Hippocampal formation (tissue), 2 donors: ENCODE results near the gene TMEM132A.

Experiments
- DNase-seq, 2 donors: peaks; one replicate each; lab custom pipeline; 2025; lab: John Stamatoyannopoulos, UW

Gene TMEM132A

DNA sequence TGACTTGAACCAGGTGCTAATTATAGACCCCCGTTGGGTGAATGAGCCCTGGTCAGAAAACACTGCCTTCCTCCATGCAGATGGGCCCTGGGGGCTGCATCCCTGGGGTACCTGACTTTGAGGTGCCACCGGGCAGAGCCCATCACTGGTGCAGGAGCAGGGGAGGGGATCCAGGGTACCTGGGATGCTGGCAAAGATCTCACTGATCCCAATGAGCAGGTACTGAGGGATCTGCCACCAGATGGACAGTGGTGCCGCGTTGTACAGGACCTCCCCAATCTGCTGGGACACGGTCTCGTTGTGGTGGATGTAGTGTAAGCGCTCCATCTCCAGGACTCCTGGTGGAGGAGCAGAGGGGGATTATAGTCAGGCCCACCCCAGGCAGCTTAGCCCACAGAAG is 15.0 kb downstream of the TMEM132A start:
- no peak for DNase-seq

DNA sequence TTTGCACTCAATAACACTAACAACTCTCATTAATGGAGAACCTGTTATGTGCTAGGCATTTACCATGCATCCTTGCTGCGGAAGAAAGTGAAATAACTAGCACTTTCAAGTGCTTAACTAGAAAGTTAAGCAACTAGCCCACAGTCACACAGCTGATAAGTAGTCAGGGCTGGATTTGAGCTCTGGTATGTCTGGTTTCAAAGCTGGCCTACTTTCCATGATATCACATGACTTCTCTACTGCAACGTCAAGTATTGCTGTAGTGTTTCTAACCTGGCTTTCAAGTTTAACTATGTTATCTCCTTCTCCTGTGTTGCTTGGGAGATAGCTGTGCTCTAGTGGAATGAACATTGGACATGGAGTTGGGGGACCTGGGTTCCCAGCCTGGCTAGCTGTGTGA is 15.6 kb downstream of the TMEM132A start:
- DNase-seq, result no peak

GRCh38 chr11:60941371-60942119 is 17.3 kb downstream of the TMEM132A start:
- DNase-seq, result no peak

DNA sequence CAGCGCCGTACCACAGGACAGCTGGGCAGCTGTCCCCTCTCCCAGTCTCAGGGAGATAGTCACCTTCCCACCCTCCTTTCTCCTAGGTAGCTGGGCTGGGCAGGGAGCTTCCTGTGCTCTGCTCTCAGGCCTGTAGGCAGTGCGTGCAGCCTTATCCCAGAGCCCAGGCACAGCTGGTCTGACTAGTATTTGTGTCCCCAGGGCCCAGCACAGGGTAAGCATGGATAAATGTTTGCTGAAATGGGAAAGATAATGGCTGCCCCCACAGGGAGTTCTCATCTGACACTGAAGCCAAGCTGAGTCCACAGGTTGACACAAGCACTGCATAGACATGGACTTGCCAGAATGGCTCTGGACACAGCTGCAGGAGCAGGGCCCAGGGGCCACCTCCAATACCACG is 18.0 kb downstream of the TMEM132A start:
- DNase-seq, result no peak

- DNase-seq, result no peak
Measured at GRCh38 chr11:60942970-60943565, 18.8 kb downstream of the TMEM132A start.

DNA sequence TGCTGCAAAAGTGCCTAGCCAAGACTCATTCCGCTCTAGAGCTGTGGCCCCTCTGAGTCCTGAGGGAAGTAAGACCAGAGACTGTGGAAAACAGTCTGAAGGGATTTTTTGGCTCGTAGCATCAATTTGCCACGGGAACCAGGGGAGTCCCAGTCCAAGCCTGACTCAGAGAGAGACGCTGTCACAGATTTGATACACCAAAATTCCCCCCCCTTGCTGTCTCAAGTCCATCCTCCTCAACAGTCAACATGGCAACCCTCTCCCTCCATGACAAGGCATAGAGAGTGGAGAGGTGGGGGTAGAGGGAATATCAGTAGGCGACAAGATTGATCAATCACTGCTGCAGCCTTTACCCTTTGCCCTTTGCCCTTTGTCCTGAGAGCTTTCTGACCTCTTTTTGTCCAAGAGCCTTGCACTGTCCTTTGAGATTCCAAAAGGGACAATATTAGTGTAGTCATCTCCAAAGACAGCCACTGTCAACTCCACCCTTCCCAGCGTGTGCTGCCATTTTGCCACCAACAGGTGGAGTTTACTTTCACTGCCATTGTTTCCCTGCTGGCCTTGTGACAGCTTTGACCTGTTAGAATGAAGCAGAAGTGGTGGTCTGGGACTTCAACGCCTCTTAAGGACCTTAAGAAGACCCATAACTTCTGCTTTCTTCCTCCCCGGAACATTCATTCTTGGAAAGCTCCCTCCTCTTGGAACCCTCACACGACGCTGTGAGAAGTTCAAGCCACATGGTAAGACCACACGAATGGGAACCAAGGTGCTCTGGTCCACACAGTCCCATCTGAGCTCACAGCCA is 20.4 kb downstream of the TMEM132A start:
- DNase-seq, result no peak

DNA sequence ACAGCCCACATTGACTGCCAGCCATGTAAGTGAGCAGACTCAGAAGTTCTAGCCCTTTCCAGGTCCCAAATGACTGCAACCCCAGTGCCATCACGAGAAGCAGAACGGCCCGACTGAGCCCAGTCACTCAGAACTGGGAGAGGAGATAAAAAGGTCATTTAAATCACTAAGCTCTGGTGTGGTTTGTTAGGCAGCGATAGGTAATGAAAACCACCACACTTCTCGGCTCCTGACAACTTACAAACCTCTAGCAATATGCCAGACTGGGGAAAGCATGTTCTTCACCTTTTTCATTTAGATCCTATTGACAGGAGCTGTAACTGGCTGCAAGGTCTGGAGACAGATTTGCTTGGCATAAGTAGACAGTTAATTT is 21.0 kb downstream of the TMEM132A start:
- no peak for DNase-seq

- DNase-seq, result no peak
Measured at GRCh38 chr11:60946601-60947264, 22.5 kb downstream of the TMEM132A start.

DNA sequence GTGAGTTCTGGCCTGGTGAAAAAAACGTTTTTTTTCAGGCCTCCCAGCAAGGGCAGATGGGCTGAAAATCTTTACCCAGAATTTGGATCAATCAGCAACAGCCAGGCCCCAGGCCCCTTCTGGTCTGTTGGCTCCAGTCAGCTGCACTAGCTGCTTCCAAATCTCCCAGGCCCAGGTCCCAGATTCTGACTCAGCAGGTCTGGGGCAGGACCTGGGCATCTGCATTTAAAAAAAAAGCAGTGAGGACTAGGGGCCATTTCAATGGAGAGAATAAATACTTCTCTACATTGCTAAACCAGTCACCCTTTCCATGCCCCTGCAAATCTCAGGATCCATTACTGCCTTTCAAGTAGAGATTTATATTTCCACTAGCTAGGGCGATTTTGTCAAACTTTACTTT is 23.4 kb downstream of the TMEM132A start:
- DNase-seq, result peak in 1 of 2 donors; percentile 54

DNA sequence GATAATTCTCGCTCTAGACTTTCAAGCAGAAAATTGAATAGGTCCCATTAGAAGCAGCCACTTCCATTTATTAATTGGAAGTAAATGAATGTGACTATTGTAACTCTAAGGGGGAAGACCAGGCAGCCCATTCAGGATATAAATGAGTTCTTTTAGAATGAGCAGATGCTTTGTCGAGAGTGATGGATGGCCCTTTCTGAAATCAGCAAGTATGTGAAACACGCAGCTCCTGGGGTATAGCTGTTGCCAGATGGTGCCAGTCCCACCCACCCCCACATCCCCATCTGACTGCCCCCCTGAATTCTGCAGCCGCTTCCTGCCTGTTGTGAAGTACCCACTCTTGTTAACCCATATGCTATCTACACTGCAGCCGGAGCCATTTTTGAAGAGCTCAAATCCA is 24.0 kb downstream of the TMEM132A start:
- no peak for DNase-seq

- DNase-seq, result no peak
Measured at GRCh38 chr11:60950024-60950423, 25.8 kb downstream of the TMEM132A start.

DNA sequence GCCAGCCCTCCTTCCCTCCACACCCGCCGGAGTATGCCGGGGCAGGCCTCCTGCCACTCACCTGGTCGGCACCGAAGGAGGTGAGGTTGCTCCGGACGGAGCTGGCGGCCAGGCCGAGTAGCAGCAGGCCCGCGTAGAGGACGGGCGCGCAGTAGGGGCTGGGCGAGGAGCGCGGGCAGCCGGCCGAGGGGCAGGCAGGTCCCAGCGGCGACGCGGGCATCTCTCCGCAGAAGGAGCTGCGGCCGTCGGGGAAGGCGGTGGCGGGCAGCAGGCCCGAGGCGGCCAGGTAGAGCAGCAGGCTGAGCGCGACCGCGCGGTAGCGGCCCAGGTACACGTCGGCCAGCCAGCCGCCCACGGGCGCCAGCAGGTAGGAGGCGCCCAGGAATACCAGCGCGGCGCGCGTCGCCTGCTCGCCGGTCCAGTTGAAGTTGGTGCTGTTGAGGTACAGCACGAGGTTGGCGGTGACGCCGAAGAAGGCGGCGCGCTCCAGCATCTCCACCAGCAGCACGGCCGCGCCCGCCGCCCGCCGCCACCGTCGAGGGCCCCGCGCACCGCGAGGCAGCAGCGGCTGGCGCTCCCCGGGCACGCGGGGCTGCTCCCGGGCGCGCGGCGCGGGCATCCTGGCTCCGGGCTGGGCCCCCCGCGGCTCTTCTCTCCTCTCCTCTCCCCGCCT is 26.8 kb downstream of the TMEM132A start:
- DNase-seq, result no peak

- no peak for DNase-seq
Measured at GRCh38 chr11:60951606-60951903, 27.3 kb downstream of the TMEM132A start.

- DNase-seq, result peak in 1 of 2 donors; percentile 38
Measured at GRCh38 chr11:60951904-60952741, 27.9 kb downstream of the TMEM132A start, which contains the start of gene SLC15A3. Gene SLC15A3 (minus strand): TSS chr11:60952176. CDS start chr11:60951551, 625 bp downstream.

- DNase-seq, result no peak
Measured at GRCh38 chr11:60952742-60953170, 28.5 kb downstream of the TMEM132A start.

DNA sequence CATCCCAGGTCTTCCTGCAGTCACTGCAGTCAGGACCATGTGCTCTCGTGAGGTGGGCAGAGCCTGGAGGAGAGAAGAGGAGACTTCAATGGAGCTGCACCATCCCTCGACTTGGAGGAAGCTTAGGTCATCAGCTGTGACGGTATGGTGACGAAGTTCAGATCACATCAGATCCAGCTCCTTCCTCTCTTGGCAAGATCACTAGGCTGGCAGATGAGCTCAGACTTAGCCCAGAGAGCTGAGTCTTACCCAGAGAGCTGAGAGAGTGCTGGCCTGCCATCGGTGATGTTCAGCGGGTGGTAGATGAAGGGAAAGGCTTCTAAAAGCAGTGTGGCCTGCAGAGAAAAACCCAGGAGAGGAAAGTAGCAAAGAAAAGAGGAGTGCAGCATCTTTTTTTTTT is 29.5 kb downstream of the TMEM132A start:
- no peak for DNase-seq

GRCh38 chr11:60954421-60954820 is 30.2 kb downstream of the TMEM132A start:
- DNase-seq, result no peak

DNA sequence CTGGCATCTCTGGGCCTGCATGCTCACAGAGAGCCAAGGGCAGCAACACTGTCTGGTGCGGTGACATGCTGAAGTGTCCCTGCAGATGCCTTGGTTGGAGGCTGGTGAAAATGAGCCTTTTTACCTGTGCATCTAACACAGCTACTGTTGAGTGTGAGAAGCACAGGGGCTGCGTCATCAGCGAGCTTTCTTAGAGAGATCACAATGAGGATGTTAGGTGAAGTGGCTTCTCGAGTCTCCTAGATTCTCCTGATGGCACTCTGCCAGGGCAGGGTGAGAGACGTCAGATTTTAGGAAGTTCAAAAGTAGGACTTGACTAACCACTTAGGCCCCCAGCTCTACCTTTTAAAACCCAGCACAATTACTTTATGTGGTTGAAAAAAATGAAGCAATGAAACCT is 31.3 kb downstream of the TMEM132A start:
- no peak for DNase-seq

GRCh38 chr11:60957188-60957587 is 32.9 kb downstream of the TMEM132A start:
- no peak for DNase-seq

GRCh38 chr11:60959431-60959830 is 35.2 kb downstream of the TMEM132A start:
- no peak for DNase-seq

DNA sequence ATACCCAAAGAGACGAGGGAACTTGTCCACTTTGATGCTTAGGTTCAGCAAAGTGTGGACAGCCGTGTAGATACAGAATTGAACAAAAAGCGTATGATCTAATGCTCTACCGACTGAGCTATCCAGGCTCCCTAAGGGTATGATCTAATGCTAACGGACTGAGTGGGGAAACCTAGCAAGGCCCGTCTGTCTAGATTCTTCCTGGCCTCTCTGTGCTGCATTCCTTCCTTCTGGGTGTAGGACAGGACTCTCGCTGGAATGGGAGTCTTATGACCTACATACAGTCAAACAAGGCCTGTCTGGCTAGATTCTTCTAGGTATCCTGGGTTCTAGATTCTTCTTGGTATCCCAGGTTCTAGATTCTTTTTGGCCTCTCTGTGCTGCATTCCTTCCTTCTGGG is 36.1 kb downstream of the TMEM132A start:
- no peak for DNase-seq
